ENCODE results near the gene SMOC2. TPM values are rescaled to one million over a fixed set of nuclear protein-coding genes. Genes with fewer than 3 reads are reported as not detected.

The SMOC2 gene
- polyA plus RNA-seq, 1 donor from 2014 or later = 0.50 TPM

DNA sequence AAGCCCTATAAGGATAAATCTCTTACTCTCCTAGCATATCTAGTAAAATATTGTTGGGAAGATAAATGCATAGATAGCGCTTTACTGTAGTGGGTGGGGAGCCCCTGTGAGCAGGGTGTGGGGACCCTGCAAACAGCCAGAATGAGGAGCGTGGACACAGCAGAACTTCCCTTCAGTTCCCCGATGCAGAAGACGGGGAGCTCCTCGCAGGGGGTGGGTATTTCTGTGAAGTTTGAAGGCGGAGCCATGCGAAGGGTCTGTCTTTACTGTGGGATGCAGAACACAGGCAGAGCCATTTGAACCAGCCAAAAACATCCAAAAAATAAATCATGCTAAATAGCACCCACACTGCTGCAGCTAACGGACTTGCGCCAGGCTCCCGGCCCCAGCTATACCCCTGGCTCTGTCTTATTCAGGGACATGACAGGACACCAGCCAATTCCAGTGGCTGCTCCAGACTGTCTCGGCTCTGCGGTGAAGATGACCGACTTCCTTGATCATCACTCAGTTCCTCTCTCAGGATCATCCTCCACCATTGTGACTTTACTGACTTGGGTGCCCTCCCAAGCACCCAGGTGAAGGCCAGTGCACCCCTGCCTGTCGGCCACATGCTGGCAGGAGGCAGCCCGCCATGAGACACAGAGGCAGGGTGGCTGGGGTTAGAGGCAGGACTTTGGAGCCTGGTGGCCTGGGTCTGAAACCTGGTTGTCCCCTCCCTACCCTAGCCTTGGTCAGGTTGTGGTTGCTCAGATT lies 134.5 kb downstream of the SMOC2 start:
- Histone ChIP-seq H3K36me3 (ENCODE audit: insufficient read depth, low read length) (no peaks in the 10 kb centered on the region), H3K79me2 (replicated peaks; ENCODE audit: insufficient read depth, low read length) (no peaks in the 10 kb centered on the region), H3K9me2 (ENCODE audit: insufficient read depth, low read length) (no peaks in the 10 kb centered on the region), H3K4me2 (ENCODE audit: low read length) (no peak overlapping the region), H3K27ac (ENCODE audit: low read length) (no peak overlapping the region), H3K9me3 (ENCODE audit: low read length) (no peaks in the 10 kb centered on the region), H4K20me1 (ENCODE audit: insufficient read depth) (no peaks in the 10 kb centered on the region), H3K27me3 (ENCODE audit: insufficient read depth, low read depth, low read length) (no peaks in the 10 kb centered on the region), H3K9ac (ENCODE audit: low read length) (no peak overlapping the region), H3K4me3 (ENCODE audit: low read length) (no peak overlapping the region), H3F3A (ENCODE audit: insufficient read depth, low read length, poor library complexity, severe bottlenecking) (no peaks in the 10 kb centered on the region), H2AFZ (ENCODE audit: low read depth, low read length) (no peak overlapping the region)
- TF ChIP-seq MXI1 (conservative IDR thresholded peaks at IDR 0.05; ENCODE audit: poor library complexity, severe bottlenecking) (no peak), EP300 (conservative IDR thresholded peaks at IDR 0.05; ENCODE audit: poor library complexity, severe bottlenecking) (no peak)

DNA sequence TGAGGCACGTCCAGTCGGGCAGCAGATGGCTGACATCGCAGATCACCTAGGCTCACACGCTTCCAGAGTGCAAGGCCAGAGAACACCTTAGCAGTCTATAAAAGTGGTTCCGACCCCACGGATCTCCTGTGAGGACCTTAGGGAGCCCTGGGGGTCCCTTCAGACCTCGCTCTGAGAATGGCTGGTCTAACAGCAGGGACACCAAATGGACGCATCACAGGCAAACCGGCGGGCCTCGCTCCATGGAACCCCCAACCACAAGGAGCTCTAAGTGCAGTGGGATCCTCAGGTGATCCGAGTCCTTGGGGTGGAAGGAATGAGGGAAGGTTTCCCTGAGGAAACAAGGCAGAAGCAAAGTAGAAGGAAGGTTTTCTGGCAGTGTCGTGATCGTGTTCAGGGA lies 135.4 kb downstream of the SMOC2 start:
- Histone ChIP-seq H3K27me3 (ENCODE audit: insufficient read depth, low read depth, low read length) (no peaks in the 10 kb centered on the region), H3K9me2 (ENCODE audit: insufficient read depth, low read length) (no peaks in the 10 kb centered on the region), H3K36me3 (ENCODE audit: insufficient read depth, low read length) (no peaks in the 10 kb centered on the region), H2AFZ (ENCODE audit: low read depth, low read length) (no peak overlapping the region), H4K20me1 (ENCODE audit: insufficient read depth) (no peaks in the 10 kb centered on the region), H3K27ac (ENCODE audit: low read length) (no peak overlapping the region), H3K9me3 (ENCODE audit: low read length) (no peaks in the 10 kb centered on the region), H3K4me2 (ENCODE audit: low read length) (no peak overlapping the region), H3K79me2 (replicated peaks; ENCODE audit: insufficient read depth, low read length) (no peaks in the 10 kb centered on the region), H3K9ac (ENCODE audit: low read length) (no peak overlapping the region), H3F3A (ENCODE audit: insufficient read depth, low read length, poor library complexity, severe bottlenecking) (no peaks in the 10 kb centered on the region), H3K4me3 (ENCODE audit: low read length) (no peak overlapping the region)
- TF ChIP-seq MXI1 (conservative IDR thresholded peaks at IDR 0.05; ENCODE audit: poor library complexity, severe bottlenecking) (no peak), EP300 (conservative IDR thresholded peaks at IDR 0.05; ENCODE audit: poor library complexity, severe bottlenecking) (no peak), SMC3 (conservative IDR thresholded peaks at IDR 0.05; ENCODE audit: poor library complexity) (no peak), RAD21 (conservative IDR thresholded peaks at IDR 0.05) (no peak), TAF1 (IDR thresholded peaks at IDR 0.05; ENCODE audit: low read depth) (no peak), EZH2 (IDR thresholded peaks at IDR 0.05; ENCODE audit: borderline replicate concordance, insufficient read depth, low read length, poor library complexity, severe bottlenecking) (no peak), POLR2AphosphoS5 (IDR thresholded peaks at IDR 0.05) (no peak)
- TF ChIP-seq, protein P1, sequence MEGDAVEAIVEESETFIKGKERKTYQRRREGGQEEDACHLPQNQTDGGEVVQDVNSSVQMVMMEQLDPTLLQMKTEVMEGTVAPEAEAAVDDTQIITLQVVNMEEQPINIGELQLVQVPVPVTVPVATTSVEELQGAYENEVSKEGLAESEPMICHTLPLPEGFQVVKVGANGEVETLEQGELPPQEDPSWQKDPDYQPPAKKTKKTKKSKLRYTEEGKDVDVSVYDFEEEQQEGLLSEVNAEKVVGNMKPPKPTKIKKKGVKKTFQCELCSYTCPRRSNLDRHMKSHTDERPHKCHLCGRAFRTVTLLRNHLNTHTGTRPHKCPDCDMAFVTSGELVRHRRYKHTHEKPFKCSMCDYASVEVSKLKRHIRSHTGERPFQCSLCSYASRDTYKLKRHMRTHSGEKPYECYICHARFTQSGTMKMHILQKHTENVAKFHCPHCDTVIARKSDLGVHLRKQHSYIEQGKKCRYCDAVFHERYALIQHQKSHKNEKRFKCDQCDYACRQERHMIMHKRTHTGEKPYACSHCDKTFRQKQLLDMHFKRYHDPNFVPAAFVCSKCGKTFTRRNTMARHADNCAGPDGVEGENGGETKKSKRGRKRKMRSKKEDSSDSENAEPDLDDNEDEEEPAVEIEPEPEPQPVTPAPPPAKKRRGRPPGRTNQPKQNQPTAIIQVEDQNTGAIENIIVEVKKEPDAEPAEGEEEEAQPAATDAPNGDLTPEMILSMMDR (IDR thresholded peaks at IDR 0.05; ENCODE audit: poor library complexity, severe bottlenecking) = no peak
- TF ChIP-seq, protein P2, sequence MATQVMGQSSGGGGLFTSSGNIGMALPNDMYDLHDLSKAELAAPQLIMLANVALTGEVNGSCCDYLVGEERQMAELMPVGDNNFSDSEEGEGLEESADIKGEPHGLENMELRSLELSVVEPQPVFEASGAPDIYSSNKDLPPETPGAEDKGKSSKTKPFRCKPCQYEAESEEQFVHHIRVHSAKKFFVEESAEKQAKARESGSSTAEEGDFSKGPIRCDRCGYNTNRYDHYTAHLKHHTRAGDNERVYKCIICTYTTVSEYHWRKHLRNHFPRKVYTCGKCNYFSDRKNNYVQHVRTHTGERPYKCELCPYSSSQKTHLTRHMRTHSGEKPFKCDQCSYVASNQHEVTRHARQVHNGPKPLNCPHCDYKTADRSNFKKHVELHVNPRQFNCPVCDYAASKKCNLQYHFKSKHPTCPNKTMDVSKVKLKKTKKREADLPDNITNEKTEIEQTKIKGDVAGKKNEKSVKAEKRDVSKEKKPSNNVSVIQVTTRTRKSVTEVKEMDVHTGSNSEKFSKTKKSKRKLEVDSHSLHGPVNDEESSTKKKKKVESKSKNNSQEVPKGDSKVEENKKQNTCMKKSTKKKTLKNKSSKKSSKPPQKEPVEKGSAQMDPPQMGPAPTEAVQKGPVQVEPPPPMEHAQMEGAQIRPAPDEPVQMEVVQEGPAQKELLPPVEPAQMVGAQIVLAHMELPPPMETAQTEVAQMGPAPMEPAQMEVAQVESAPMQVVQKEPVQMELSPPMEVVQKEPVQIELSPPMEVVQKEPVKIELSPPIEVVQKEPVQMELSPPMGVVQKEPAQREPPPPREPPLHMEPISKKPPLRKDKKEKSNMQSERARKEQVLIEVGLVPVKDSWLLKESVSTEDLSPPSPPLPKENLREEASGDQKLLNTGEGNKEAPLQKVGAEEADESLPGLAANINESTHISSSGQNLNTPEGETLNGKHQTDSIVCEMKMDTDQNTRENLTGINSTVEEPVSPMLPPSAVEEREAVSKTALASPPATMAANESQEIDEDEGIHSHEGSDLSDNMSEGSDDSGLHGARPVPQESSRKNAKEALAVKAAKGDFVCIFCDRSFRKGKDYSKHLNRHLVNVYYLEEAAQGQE (IDR thresholded peaks at IDR 0.05; ENCODE audit: borderline replicate concordance) = no peak
